PC-3 (cell line): ENCODE results near the gene ABRACL.

ENCODE experiments used
- CTCF ChIP-seq: fragments of 300-600 bp; sonication (generic); conservative IDR thresholded peaks from 2 replicates; pipeline ENCODE4 v1.5.1; 2017; ENCODE audit warnings: antibody characterized with exemption, low read depth, mild to moderate bottlenecking, low read length
- EZH2 ChIP-seq: fragments of 300-600 bp; sonication (generic); IDR thresholded peaks from one replicate; pipeline ENCODE4 v1.6.1; 2017; ENCODE audit warnings: antibody characterized with exemption, mild to moderate bottlenecking, low read length; ENCODE audit not compliant: unreplicated experiment
- EZH2phosphoT487 ChIP-seq: fragments of 300-600 bp; sonication (generic); IDR thresholded peaks from 2 replicates; pipeline ENCODE4 v1.6.1; 2018; ENCODE audit warnings: mild to moderate bottlenecking, antibody characterized with exemption, low read length, borderline replicate concordance

- no peak for TF ChIP-seq CTCF
- no peak for TF ChIP-seq EZH2phosphoT487
- no peak for TF ChIP-seq EZH2
These were observed 13.6 kb upstream of the ABRACL start for GRCh38 chr6:139014945-139015344.
